ENCODE results near the gene AGPAT4.
A peak's percentile ranks its signal among the peaks of the same experiment; 100 is the strongest.
"Not testable (repeated sequence)": the region's sequence is repeated elsewhere in the genome, so short reads cannot be mapped to it uniquely, and the experiment has no call there.

The AGPAT4 gene

GRCh38 chr6:161178155-161178554 is 95.7 kb downstream of the AGPAT4 start:
- intact Hi-C loops (cut with DNase I); DNase-seq: not testable (repeated sequence)

DNA sequence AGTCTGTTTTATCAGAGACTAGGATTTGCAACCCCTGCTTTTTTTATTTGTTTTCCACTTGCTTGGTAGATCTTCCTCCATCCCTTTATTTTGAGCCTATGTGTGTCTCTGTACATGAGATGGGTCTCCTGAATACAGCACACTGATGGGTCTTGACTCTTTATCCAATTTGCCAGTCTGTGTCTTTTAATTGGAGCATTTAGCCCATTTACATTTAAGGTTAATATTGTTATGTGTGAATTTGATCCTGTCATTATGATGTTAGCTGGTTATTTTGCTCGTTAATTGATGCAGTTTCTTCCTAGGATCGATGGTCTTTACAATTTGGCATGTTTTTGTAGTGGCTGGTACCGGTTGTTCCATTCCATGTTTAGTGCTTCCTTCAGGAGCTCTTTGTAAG is 97.4 kb downstream of the AGPAT4 start:
- intact Hi-C loops (cut with DNase I), result loop anchor here (2.0 kb wide), 1 partner anchor 16 kb away; no protein-coding TSS in a partner anchor
- not testable (repeated sequence) for DNase-seq

DNA sequence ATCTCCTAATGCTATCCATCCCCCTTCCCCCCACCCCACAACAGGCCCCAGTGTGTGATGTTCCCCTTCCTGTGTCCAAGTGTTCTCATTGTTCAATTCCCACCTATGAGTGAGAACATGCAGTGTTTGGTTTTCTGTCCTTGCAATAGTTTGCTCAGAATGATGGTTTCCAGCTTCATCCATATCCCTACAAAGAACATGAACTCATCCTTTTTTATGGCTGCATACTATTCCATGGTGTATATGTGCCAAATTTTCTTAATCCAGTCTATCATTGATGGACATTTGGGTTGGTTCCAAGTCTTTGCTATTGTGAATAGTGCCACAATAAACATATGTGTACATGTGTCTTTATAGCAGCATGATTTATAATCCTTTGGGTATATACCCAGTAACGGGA is 101.1 kb downstream of the AGPAT4 start:
- DNase-seq; intact Hi-C loops (cut with DNase I): not testable (repeated sequence)

GRCh38 chr6:161171207-161171606 is 102.7 kb downstream of the AGPAT4 start:
- no peak for DNase-seq
- intact Hi-C loops (cut with DNase I), result no loop called here

DNA sequence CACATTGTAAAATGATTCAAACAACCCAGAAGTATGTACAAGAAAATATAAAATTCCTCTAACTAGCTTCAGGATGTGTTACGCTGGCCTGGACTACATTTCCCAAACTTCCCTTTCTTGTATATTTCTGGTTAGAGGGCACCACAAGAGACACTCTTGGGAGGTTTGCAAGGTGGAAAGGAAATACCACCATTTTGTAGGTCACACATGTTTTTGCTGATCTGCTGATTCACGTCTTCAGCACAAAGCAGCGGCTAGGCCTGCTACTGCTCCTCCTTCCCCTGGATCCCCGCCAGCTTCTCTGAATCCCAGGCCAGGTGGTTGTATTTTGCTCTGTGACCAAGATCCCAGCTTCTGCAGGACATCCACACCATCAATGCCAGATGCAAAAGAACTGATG is 104.2 kb downstream of the AGPAT4 start:
- DNase-seq, result no peak
- intact Hi-C loops (cut with DNase I), result loop anchor here (5.0 kb wide), 1 partner anchor 203 kb away; no protein-coding TSS in a partner anchor

DNA sequence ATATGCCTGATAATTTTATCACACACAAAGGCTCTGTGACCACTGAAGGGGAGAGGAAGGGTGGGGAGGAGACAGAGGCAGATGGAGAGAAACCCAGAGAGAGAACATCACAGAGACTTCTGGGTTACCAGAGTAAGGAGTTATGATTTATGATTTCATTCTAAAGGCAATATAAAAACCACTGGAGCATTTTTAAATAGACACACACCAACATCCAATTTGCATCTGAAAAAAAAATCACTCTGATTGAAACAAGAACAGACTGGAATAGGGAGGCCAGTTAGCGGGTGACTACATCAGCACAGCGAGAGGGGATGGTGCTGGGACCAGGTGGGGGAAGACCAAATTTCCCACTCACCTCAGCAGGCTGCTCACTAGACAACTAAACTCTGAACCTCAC is 104.8 kb downstream of the AGPAT4 start:
- intact Hi-C loops (cut with DNase I), result loop anchor here (5.0 kb wide), 1 partner anchor 203 kb away; no protein-coding TSS in a partner anchor
- DNase-seq, result no peak

GRCh38 chr6:161168281-161168891 is 105.5 kb downstream of the AGPAT4 start:
- intact Hi-C loops (cut with DNase I), result loop anchor here (5.0 kb wide), 1 partner anchor 204 kb away; no protein-coding TSS in a partner anchor
- DNase-seq, result no peak

DNA sequence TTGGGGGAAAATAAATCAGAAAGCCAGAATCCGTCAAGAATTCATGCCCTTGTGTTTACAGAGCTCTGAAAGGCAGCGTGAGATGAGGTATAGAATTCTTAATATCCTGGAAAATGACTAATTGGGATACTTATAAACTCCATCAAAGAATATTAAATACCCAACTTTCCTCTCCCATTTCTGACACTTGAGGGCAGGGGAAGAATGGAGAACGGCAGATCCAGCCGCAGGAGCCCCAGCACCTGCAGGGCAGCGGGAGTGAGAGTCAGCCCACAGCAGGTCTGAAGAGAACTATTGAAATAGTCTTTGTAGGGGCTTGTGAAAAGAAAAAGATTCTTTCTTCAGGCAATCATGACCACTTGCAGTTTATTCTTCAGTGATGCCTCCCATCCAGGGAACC is 107.2 kb downstream of the AGPAT4 start:
- peak in 2 of 10 donors; percentile 14 to 20 for DNase-seq
- intact Hi-C loops (cut with DNase I), result loop anchor here (5.0 kb wide), 1 partner anchor 206 kb away; no protein-coding TSS in a partner anchor

- DNase-seq, result peak in 1 of 10 donors; percentile 13
- intact Hi-C loops (cut with DNase I), result loop anchor here (5.0 kb wide), 1 partner anchor 206 kb away; no protein-coding TSS in a partner anchor
These were observed 107.7 kb downstream of the AGPAT4 start for GRCh38 chr6:161166176-161166575.

DNA sequence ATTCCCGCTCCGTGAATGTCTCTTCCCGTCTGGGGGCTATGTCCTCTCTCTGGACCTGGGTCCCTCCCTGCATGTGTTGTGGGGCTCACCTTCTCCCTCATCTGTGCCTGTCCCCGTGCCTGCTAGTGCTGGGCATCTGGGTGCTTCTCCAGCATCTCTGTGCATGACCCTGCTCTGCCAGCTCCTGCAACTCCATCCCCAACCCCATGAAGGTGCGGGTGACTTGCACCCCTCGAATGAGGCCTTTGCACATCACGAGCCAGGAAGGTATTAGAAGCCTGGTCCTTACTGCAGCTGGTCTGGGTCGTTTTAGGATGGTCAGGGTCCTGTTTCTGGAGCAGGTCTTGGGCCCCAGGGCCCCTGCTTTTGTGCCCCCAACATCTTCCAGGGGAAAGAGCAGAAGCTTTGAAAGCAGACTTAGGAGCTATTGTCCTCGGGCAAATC is 109.7 kb downstream of the AGPAT4 start:
- peak in 2 of 10 donors; percentile 8 to 15 for DNase-seq

DNA sequence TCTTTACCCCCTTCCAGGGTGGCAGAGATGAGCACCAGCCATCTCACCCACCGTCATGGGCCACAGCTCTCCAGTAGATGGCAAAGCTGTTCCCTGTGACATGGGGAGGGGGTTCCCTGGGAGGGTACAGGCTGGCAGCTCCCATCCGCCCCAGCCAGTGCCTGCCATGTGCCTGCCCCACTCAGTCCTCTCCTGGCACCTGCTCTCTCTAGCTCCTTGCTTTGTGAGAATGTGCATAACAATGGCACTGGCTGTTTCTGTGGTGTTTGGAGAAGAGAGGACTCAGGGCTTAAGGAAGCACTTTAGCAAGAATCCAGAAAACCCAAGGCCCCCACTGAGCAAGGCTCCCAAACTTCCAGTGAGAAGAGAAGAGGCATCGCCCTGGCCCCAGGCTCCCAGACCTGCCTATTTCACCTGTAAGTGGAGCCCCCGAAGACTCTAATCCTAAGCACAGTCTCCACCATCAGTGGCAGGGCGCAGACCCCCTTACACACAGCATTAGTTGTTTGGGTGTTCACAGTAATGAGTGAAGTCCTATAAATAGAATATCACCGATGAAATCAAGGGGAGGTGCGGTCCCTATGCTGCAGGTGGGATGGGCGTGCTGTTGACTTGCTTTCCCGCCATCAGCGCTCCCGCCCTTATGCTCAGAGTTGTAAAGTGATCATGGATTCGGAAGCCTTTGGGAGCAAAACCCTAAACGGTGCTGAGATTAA is 110.2 kb downstream of the AGPAT4 start:
- DNase-seq, result peak in 2 of 10 donors; percentile 11 to 16
- intact Hi-C loops (cut with DNase I), result no loop called here

More for the DNA sequence above, 109.7 kb downstream of the AGPAT4 start:
- intact Hi-C loops (cut with DNase I), result no loop called here

GRCh38 chr6:161162722-161163121 is 111.1 kb downstream of the AGPAT4 start:
- peak in 2 of 10 donors; percentile 9 to 16 for DNase-seq
- intact Hi-C loops (cut with DNase I), result no loop called here

- intact Hi-C loops (cut with DNase I), result no loop called here
- DNase-seq, result peak in 2 of 10 donors; percentile 10 to 12
These were observed 111.8 kb downstream of the AGPAT4 start for GRCh38 chr6:161161889-161162624.

DNA sequence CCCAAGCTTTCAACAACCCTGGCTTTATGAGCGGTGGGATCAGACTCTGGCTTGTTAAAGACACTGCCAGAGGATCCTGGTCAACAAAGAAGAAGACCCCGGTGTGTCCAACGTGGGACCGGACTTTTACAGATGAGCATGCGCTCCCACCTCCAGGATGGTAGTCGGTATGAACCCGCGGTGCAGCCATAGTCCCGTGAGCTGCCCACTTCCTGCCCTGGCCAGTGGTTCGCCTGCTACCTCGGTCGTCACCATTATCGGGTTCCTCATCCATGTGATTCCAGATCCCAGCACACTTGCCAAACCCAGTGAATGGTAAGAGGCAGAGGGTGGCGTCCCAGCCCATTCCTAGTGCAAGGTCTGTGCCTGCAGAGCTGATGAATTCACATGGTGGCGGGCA is 112.7 kb downstream of the AGPAT4 start:
- DNase-seq, result peak in 2 of 10 donors; percentile 6 to 12
- intact Hi-C loops (cut with DNase I), result no loop called here

DNA sequence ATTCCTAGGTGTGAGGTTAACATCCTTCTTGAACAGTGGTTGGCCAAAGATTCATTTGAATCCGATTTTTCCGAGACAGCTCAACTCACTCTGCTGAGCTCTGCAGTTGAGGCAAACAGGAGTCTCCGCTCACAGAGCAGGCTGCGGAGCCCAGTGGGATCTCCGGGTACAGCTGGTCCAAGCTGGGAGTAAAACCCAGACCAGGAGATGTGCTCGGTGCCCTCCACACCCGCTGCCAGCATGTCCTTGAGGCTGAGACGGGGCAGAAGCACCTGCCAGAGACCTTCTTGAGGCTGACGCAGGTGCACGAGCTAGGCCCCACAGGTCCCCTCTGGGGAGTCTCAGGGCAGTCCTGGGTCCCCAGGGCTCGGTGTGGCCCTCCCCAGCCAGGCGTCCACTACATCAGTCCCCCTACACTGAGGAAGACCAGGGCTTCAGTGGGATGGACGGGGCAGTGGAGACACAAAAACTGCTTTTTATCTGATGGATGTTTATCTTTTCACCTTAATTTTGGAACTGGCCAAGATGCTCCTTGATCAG is 119.0 kb downstream of the AGPAT4 start:
- intact Hi-C loops (cut with DNase I), result loop anchor here (5.0 kb wide), 1 partner anchor 217 kb away; no protein-coding TSS in a partner anchor

DNA sequence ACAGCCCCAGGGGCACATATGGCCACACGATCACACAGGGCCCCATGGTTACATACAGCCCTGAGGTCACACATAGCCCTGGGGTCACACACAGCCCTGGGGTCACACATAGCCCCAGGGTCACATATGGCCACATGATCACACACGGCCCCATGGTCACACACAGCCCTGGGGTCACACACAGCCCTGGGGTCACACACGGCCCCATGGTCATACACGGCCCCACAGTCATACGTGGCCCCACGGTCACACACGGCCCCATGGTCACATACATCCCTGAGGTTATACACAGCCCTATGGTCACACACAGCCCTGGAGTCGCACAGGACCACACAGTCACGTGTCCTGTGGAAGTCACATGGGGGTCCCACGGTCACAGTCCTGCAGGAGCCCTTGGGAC is 120.1 kb downstream of the AGPAT4 start:
- intact Hi-C loops (cut with DNase I), result loop anchor here (5.0 kb wide), 1 partner anchor 219 kb away; no protein-coding TSS in a partner anchor
- peak in 2 of 10 donors; percentile 4 to 73 for DNase-seq

More for the DNA sequence above, 119.0 kb downstream of the AGPAT4 start:
- peak in 3 of 10 donors; percentile 7 to 71 (median 35) for DNase-seq

GRCh38 chr6:161152907-161153662 is 120.8 kb downstream of the AGPAT4 start:
- intact Hi-C loops (cut with DNase I), result loop anchor here (5.0 kb wide), 1 partner anchor 219 kb away; no protein-coding TSS in a partner anchor
- peak in 4 of 10 donors; percentile 5 to 89 (median 70) for DNase-seq

DNA sequence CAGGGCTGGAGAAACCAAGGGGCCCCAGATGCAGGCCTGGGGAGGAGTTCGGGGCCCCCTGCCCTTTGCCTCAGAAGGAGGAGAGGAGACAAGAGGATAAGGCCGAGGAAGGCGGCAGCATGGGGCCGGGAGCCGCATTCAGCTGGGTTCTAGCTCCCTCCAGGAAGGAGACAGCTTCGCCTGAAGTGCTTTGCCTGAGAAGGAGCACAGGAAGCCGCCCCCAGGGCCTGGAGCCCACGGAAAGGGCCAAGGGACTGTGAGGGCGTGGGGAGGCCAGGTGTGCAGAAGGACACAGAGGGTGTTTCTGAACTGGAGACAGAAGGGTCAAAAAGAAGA is 121.4 kb downstream of the AGPAT4 start:
- DNase-seq, result no peak
- intact Hi-C loops (cut with DNase I), result loop anchor here (5.0 kb wide), 1 partner anchor 220 kb away; no protein-coding TSS in a partner anchor

Measured in posterior cingulate gyrus (tissue), 11 donors.